Calu3 (cell line): Measurements from ENCODE around the gene OAS2. TPM values are rescaled to one million over a fixed set of nuclear protein-coding genes. Genes with fewer than 3 reads are reported as not detected.
"Not testable (repeated sequence)": the region's sequence is repeated elsewhere in the genome, so short reads cannot be mapped to it uniquely, and the experiment has no call there.

Source experiments
- BruUV-seq: library from RNA; stranded (reverse); fragments of 400-500 nt; replicated peaks from 2 replicates; lab custom pipeline; 2021; lab: Mats Ljungman, UMichigan
- CTCF ChIA-PET: fragments of 300-600 bp; sonication (Branson Sonifier 250); formaldehyde crosslinking; loops from one replicate; lab custom pipeline; 2022; ENCODE audit warnings: antibody characterized with exemption; lab: Charles Lee
- DNase-seq: peaks from one replicate; pipeline ENCODE4 v3.0.0; 2022
- H3K27ac Mint-ChIP-seq: one replicate; pipeline ENCODE4 v1.8.0; 2022; ENCODE audit warnings: mixed read lengths; ENCODE audit not compliant: unreplicated experiment
- H3K27me3 Mint-ChIP-seq: one replicate; pipeline ENCODE4 v1.8.0; 2022; ENCODE audit warnings: mixed read lengths; ENCODE audit not compliant: unreplicated experiment
- H3K36me3 Mint-ChIP-seq: one replicate; pipeline ENCODE4 v1.8.0; 2022; ENCODE audit warnings: mild to moderate bottlenecking, moderate library complexity, mixed read lengths; ENCODE audit not compliant: insufficient read depth, unreplicated experiment
- H3K4me1 Mint-ChIP-seq: one replicate; pipeline ENCODE4 v1.8.0; 2022; ENCODE audit warnings: mild to moderate bottlenecking, low read depth, mixed read lengths; ENCODE audit not compliant: unreplicated experiment
- H3K4me3 Mint-ChIP-seq: one replicate; pipeline ENCODE4 v1.8.0; 2022; ENCODE audit warnings: mild to moderate bottlenecking, low read depth, moderate library complexity, mixed read lengths; ENCODE audit not compliant: unreplicated experiment
- H3K9me3 Mint-ChIP-seq: one replicate; pipeline ENCODE4 v1.8.0; 2022; ENCODE audit warnings: low read depth, mixed read lengths; ENCODE audit not compliant: unreplicated experiment
- intact Hi-C: fragments of 100-400 bp; cut with micrococcal nuclease; formaldehyde crosslinking; loops from one replicate; pipeline ENCODE4 v1.10.0; 2022; ENCODE audit not compliant: unreplicated experiment
- total RNA-seq: library from RNA; stranded (reverse); gene quantifications from 2 replicates; pipeline ENCODE4 v1.2.3, GENCODE V29; 2022
- TF ChIP-seq, protein P1 (sequence below): fragments of 200-600 bp; IDR thresholded peaks from one replicate; pipeline ENCODE4 v1.8.0; 2022; ENCODE audit warnings: antibody characterized with exemption; ENCODE audit not compliant: unreplicated experiment

OAS2 gene
- total RNA-seq, 1 experiment from 2014 or later: 58.1 TPM

DNA sequence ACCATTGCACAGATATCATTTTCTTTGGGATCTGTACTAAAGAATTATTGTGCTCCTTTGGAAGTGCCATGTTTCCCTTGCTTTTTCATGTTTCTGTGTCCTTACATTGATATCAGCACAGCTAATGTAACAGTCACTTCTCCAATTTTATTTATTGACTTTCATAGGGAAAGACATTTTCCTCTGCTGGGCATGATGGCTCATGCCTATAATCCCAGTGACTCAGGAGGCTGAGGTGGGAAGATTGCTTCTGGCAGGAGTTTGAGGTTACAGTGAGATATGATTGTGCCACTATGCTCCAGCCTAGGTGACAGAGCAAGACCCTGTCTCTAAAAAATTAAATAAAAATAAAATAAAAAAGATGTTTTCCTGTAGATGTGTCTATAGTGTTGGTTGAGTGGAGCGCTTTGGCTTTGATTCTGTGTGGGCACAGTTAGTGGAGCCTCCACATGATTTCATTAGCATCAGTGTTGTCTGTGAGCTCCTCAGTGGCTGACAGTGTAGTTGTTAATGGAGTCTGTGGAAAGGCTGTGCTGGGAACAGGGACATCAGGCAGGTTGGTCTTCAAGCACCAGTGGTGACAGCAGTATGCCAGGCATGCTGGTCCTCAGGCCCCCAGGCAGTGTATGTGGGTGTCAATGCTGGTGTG, 7.4 kb downstream of the OAS2 start:
- Mint-ChIP-seq H3K36me3 (no peaks in the 10 kb centered on the region), H3K27me3 (peaks cover 9% of the 10 kb centered on the region), H3K9me3 (peaks cover 9% of the 10 kb centered on the region), H3K27ac (no peak overlapping the region), H3K4me1 (no peaks in the 10 kb centered on the region), H3K4me3 (no peak overlapping the region)
- CTCF ChIA-PET: no interaction called here
- TF ChIP-seq, protein P1, sequence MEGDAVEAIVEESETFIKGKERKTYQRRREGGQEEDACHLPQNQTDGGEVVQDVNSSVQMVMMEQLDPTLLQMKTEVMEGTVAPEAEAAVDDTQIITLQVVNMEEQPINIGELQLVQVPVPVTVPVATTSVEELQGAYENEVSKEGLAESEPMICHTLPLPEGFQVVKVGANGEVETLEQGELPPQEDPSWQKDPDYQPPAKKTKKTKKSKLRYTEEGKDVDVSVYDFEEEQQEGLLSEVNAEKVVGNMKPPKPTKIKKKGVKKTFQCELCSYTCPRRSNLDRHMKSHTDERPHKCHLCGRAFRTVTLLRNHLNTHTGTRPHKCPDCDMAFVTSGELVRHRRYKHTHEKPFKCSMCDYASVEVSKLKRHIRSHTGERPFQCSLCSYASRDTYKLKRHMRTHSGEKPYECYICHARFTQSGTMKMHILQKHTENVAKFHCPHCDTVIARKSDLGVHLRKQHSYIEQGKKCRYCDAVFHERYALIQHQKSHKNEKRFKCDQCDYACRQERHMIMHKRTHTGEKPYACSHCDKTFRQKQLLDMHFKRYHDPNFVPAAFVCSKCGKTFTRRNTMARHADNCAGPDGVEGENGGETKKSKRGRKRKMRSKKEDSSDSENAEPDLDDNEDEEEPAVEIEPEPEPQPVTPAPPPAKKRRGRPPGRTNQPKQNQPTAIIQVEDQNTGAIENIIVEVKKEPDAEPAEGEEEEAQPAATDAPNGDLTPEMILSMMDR: no peak
- intact Hi-C loops: no loop called here
- BruUV-seq: no TSS peak
- no peak for DNase-seq

DNA sequence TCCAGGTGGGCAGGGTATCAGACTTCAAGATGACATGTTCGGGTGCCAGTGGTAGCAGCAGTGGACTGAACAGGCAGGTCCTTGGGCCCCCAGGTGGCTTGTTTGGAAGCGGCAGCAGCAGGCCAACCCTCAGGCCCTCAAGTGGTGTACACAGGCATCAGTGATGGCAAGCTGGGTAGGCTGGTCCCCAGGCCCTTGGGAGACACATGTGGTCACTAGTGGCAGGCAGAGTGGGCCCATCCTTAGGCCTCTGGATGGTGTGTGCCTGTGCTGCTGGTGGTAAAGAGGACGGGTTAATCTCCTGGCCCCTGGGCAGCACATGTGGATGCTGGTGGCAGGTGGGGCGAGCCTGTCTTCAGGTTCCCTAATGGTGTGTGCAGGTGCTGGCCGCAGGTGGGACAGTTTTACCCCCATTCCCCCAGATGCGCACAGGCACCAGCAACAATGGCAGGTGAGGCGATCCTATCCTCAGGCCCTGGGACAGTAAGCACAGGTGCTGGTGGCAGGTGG, 8.0 kb downstream of the OAS2 start:
- TF ChIP-seq, protein P1: no peak
- Mint-ChIP-seq H3K27ac (no peak overlapping the region), H3K4me1 (no peaks in the 10 kb centered on the region), H3K4me3 (no peak overlapping the region), H3K27me3 (peaks cover 9% of the 10 kb centered on the region), H3K9me3 (peaks cover 9% of the 10 kb centered on the region), H3K36me3 (no peaks in the 10 kb centered on the region)
- CTCF ChIA-PET: no interaction called here
- DNase-seq: no peak
- intact Hi-C loops: no loop called here
- BruUV-seq: no TSS peak

DNA sequence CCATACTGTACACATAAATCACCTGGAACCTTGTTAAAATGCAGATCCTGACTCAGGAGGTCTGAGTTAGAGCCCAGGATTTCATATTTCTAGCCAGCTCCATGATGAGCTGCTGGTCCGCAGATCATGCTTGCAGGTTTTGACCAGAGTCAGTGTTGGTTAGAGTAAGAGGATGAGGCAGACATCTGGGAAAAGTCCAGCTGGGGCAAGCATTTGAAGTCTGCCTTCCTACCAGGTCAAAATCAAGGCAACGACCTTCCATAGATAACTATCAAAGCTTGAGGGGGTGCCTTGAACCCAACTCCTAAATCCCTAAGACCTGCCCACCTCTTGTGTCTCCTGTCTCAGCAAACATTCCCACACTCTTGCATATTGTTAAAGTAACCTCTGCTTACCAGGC, 9.2 kb downstream of the OAS2 start:
- TF ChIP-seq, protein P1: no peak
- intact Hi-C loops: no loop called here
- H3K27ac Mint-ChIP-seq: no peak overlapping the region
- H3K4me1 Mint-ChIP-seq: no peaks in the 10 kb centered on the region
- DNase-seq: no peak
- no peak overlapping the region for H3K4me3 Mint-ChIP-seq
- CTCF ChIA-PET: interaction anchor here (0.5 kb wide), 2 partner anchors 494 to 845 kb away, joined by 3 to 4 read pairs; no protein-coding TSS in a partner anchor
- BruUV-seq: no TSS peak
- H3K27me3 Mint-ChIP-seq: peaks cover 9% of the 10 kb centered on the region
- peaks cover 9% of the 10 kb centered on the region for H3K9me3 Mint-ChIP-seq
- no peaks in the 10 kb centered on the region for H3K36me3 Mint-ChIP-seq

DNA sequence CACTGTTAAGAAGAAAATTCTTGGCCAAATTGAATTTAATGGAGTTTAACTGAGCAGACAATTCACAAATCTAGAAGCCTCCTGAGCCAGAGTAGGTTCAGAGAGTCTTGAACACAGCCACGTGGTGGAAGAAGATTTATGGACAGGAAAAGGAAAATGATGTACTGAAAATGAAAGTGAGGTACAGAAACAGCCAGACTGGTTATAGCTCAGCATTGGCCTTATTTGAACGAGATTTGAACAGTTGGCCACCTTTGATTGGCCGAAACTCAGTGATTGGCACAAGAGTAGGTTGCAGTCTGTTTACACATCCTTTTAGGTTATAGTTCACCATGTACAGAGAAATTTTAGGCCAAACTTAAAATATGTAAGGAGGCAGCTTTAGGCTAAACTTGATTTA, 9.9 kb downstream of the OAS2 start:
- Mint-ChIP-seq H3K27ac (no peak overlapping the region), H3K4me3 (no peak overlapping the region), H3K36me3 (no peaks in the 10 kb centered on the region), H3K9me3 (peaks cover 9% of the 10 kb centered on the region), H3K4me1 (no peaks in the 10 kb centered on the region), H3K27me3 (peaks cover 9% of the 10 kb centered on the region)
- intact Hi-C loops: no loop called here
- no TSS peak for BruUV-seq
- CTCF ChIA-PET: interaction anchor here (0.5 to 1.1 kb wide), 2 partner anchors 10 to 495 kb away, joined by 3 read pairs; partner anchors contain the start of gene OAS2
- DNase-seq: no peak
- TF ChIP-seq, protein P1: no peak

DNA sequence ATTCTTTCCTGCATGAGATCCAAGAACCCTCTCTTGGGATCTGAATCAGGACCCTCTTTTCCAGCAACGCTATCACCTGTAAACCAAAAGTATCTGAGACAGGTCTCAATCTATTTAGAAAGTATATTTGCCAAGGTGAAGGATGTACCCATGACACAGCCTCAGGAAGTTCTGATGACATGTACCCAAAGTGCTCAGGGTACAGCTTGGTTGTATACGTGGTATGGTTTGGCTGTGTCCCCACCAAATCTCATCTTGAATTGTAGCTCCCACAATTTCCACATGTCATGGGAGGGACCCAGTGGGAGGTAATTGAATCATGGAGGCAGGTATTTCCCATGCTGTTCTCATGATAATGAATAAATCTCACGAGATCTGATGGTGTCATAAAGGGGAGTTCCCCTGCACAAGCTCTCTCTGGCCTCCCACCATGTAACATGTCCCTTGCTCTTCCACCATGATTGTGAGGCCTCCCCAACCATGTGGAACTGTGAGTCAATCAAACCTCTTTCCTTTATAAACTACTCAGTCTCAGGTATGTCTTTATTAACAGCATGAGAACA, 10.6 kb downstream of the OAS2 start:
- DNase-seq, H3K36me3 Mint-ChIP-seq, H3K4me3 Mint-ChIP-seq, H3K27me3 Mint-ChIP-seq, H3K27ac Mint-ChIP-seq, BruUV-seq, H3K9me3 Mint-ChIP-seq, intact Hi-C loops, H3K4me1 Mint-ChIP-seq: not testable (repeated sequence)
- CTCF ChIA-PET: interaction anchor here (0.5 to 1.1 kb wide), 2 partner anchors 11 to 834 kb away, joined by 3 read pairs; partner anchors contain the start of gene OAS2
